Neuronal stem cell (in vitro differentiated cells): ENCODE results near the gene MMADHC.

Experiments
- DNase-seq: peaks from one replicate; pipeline ENCODE4 v3.0.0-alpha.2; 2013; ENCODE audit warnings: low spot score
- H2AFZ ChIP-seq: one replicate; pipeline ENCODE4 v1.6.1; 2013; ENCODE audit warnings: mild to moderate bottlenecking, low read length, inconsistent platforms
- H2AK5ac ChIP-seq: 2 replicates; pipeline ENCODE4 v1.6.1; 2013; ENCODE audit warnings: low read depth, mild to moderate bottlenecking, inconsistent platforms, low read length, moderate library complexity, mixed read lengths
- H2BK120ac ChIP-seq: 2 replicates; pipeline ENCODE4 v1.6.1; 2013; ENCODE audit warnings: low read depth, mild to moderate bottlenecking, inconsistent platforms, low read length, moderate library complexity, mixed read lengths
- H2BK12ac ChIP-seq: one replicate; pipeline ENCODE4 v1.6.1; 2013; ENCODE audit warnings: low read length, inconsistent platforms
- H2BK15ac ChIP-seq: 2 replicates; pipeline ENCODE4 v1.6.1; 2013; ENCODE audit warnings: mild to moderate bottlenecking, low read length, inconsistent platforms, mixed read lengths
- H2BK5ac ChIP-seq: one replicate; pipeline ENCODE4 v1.6.1; 2013; ENCODE audit warnings: inconsistent platforms, mild to moderate bottlenecking, low read length, moderate library complexity
- H3K14ac ChIP-seq: one replicate; pipeline ENCODE4 v1.6.1; 2013; ENCODE audit warnings: low read length, inconsistent platforms
- H3K18ac ChIP-seq: 2 replicates; pipeline ENCODE4 v1.6.1; 2013; ENCODE audit warnings: low read length, inconsistent platforms
- H3K23ac ChIP-seq: 2 replicates; pipeline ENCODE4 v1.6.1; 2013; ENCODE audit warnings: low read depth, mild to moderate bottlenecking, mixed read lengths, low read length, inconsistent platforms; ENCODE audit not compliant: poor library complexity
- H3K27ac ChIP-seq: replicated peaks from 3 replicates; pipeline ENCODE4 v1.5.1; 2013; ENCODE audit warnings: low read length, inconsistent platforms
- H3K27me3 ChIP-seq, 3 experiments: 2 replicates each; pipeline ENCODE4 v1.6.1; 2013; ENCODE audit warnings: low read length in 3 of 3, mild to moderate bottlenecking in 2 of 3, inconsistent platforms in 1 of 3, low read depth in 1 of 3, mixed read lengths in 1 of 3, moderate library complexity in 1 of 3; ENCODE audit not compliant: control insufficient read depth in 3 of 3, insufficient read depth in 3 of 3
- H3K36me3 ChIP-seq, 2 donors: replicated peaks in 1 of 2; 2 replicates each; pipeline ENCODE4 v1.6.1; 2013; ENCODE audit warnings: low read length in 2 of 2; ENCODE audit not compliant: control insufficient read depth in 2 of 2, insufficient read depth in 2 of 2
- H3K4ac ChIP-seq: 2 replicates; pipeline ENCODE4 v1.6.1; 2013; ENCODE audit warnings: inconsistent platforms, mild to moderate bottlenecking, low read length, moderate library complexity
- H3K4me1 ChIP-seq, 2 donors: 1 replicate in 1 of 2; 2 replicates in 1 of 2; pipeline ENCODE4 v1.6.1; 2013; ENCODE audit warnings: low read length in 2 of 2, low read depth in 1 of 2; ENCODE audit not compliant: control insufficient read depth in 2 of 2, insufficient read depth in 1 of 2
- H3K4me2 ChIP-seq: one replicate; pipeline ENCODE4 v1.6.1; 2013; ENCODE audit warnings: mild to moderate bottlenecking, low read length, inconsistent platforms; ENCODE audit not compliant: insufficient read depth, poor library complexity, severe bottlenecking
- H3K4me3 ChIP-seq, 2 donors: 2 replicates each; pipeline ENCODE4 v1.5.1; 2013; ENCODE audit warnings: low read length in 2 of 2, mild to moderate bottlenecking in 2 of 2, inconsistent platforms in 1 of 2, moderate library complexity in 1 of 2
- H3K79me1 ChIP-seq: one replicate; pipeline ENCODE4 v1.6.1; 2013; ENCODE audit warnings: low read depth, mild to moderate bottlenecking, inconsistent platforms, low read length, moderate library complexity
- H3K9ac ChIP-seq: one replicate; pipeline ENCODE4 v1.6.1; 2013; ENCODE audit warnings: mild to moderate bottlenecking, low read depth, low read length, inconsistent platforms; ENCODE audit not compliant: poor library complexity
- H3K9me3 ChIP-seq, 2 donors: replicated peaks in 1 of 2; 2 replicates each; pipeline versions ENCODE3 to v1.6.1; 2013; ENCODE audit warnings: low read length in 2 of 2, mild to moderate bottlenecking in 2 of 2, inconsistent platforms in 1 of 2, low read depth in 1 of 2, mixed read lengths in 1 of 2, moderate library complexity in 1 of 2; ENCODE audit not compliant: control insufficient read depth in 2 of 2, insufficient read depth in 1 of 2
- H4K8ac ChIP-seq: one replicate; pipeline ENCODE4 v1.6.1; 2013; ENCODE audit warnings: low read depth, mild to moderate bottlenecking, inconsistent platforms, low read length, moderate library complexity
- H4K91ac ChIP-seq: one replicate; pipeline ENCODE4 v1.6.1; 2013; ENCODE audit warnings: low read length, low read depth, mild to moderate bottlenecking, inconsistent platforms; ENCODE audit not compliant: poor library complexity
- WGBS, 2 donors: extraction: QIAGEN DNeasy Blood & Tissue Kit; methylation state at CpG; one replicate each; pipeline ENCODE4 v1.1.7; 2013; ENCODE audit warnings: missing lambda C conversion rate in 2 of 2, mixed read lengths in 1 of 2; ENCODE audit not compliant: insufficient read length in 2 of 2, insufficient replicate concordance in 1 of 2; ENCODE audit errors: extremely low coverage in 2 of 2; 5-methylcytosine and 5-hydroxymethylcytosine counted together

Gene MMADHC

DNA sequence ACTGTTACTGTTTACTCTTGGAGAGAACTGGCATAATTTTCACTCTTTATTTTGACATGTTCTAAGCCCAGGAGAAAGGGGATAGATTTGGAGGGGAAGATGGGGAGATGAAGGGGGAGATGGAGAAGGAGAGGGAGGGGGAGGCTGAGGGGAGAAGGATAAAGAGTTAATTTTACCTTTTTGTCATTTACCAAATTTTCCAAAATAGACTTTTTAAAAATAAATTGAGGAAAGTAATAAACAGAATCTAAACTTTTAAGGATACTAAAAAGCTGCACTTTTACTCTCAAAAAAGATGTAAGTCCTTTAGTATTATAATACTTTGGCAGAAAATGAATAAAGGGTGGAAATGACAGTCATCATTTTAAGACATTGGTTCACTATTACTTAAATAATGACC, 12.3 kb downstream of the MMADHC start:
- no peak overlapping the region for H3K18ac ChIP-seq
- H3K14ac ChIP-seq = no peak overlapping the region
- no peak overlapping the region for H3K23ac ChIP-seq
- H2BK5ac ChIP-seq = no peak overlapping the region
- DNase-seq = no peak
- H3K27ac ChIP-seq = no peak overlapping the region
- H3K4me1 ChIP-seq = no peaks in the 10 kb centered on the region
- H4K8ac ChIP-seq = no peak overlapping the region
- H3K27me3 ChIP-seq = no peaks in the 10 kb centered on the region
- no peak overlapping the region for H2BK120ac ChIP-seq
- no peaks in the 10 kb centered on the region for H3K9me3 ChIP-seq
- no peak overlapping the region for H3K4me3 ChIP-seq
- H2BK15ac ChIP-seq = no peak overlapping the region
- no peaks in the 10 kb centered on the region for H3K79me1 ChIP-seq
- H3K4me2 ChIP-seq = no peak overlapping the region
- no peak overlapping the region for H2BK12ac ChIP-seq
- H3K9ac ChIP-seq = no peak overlapping the region
- no peak overlapping the region for H2AK5ac ChIP-seq
- H3K4ac ChIP-seq = no peak overlapping the region
- peaks cover 5 to 99% of the 10 kb centered on the region in 2 donors for H3K36me3 ChIP-seq
- H4K91ac ChIP-seq = no peak overlapping the region
- H2AFZ ChIP-seq = no peak overlapping the region

GRCh38 chr2:149573760-149574159, 13.8 kb downstream of the MMADHC start:
- H3K36me3 ChIP-seq = peaks cover 4 to 99% of the 10 kb centered on the region in 2 donors
- no peak overlapping the region for H3K4me2 ChIP-seq
- H3K79me1 ChIP-seq = no peaks in the 10 kb centered on the region

GRCh38 chr2:149572102-149572953, 15.2 kb downstream of the MMADHC start:
- WGBS, 2 donors = no CpG with 5 or more reads among the region's 6 CpGs
- Histone ChIP-seq H3K79me1 (no peaks in the 10 kb centered on the region), H3K4me1 (no peaks in the 10 kb centered on the region), H2BK15ac (no peak overlapping the region), H3K4ac (no peak overlapping the region), H2AFZ (no peak overlapping the region), H2BK5ac (no peak overlapping the region), H3K4me3 (no peak overlapping the region), H3K23ac (no peak overlapping the region), H3K14ac (no peak overlapping the region), H3K4me2 (no peak overlapping the region), H4K8ac (no peak overlapping the region), H3K36me3 (peaks cover 7 to 99% of the 10 kb centered on the region in 2 donors), H2BK120ac (no peak overlapping the region), H3K18ac (no peak overlapping the region), H2BK12ac (no peak overlapping the region), H3K27ac (no peak overlapping the region), H4K91ac (no peak overlapping the region), H2AK5ac (no peak overlapping the region), H3K27me3 (no peaks in the 10 kb centered on the region), H3K9me3 (no peaks in the 10 kb centered on the region), H3K9ac (no peak overlapping the region)
- no peak for DNase-seq

More at GRCh38 chr2:149573760-149574159, 13.8 kb downstream of the MMADHC start:
- H3K9ac ChIP-seq = no peak overlapping the region
- no peaks in the 10 kb centered on the region for H3K27me3 ChIP-seq
- H2BK12ac ChIP-seq = no peak overlapping the region
- no peak overlapping the region for H3K18ac ChIP-seq
- H3K9me3 ChIP-seq = no peaks in the 10 kb centered on the region
- no peak overlapping the region for H3K14ac ChIP-seq
- DNase-seq = no peak
- H2AK5ac ChIP-seq = no peak overlapping the region
- H3K4me3 ChIP-seq = no peak overlapping the region
- no peak overlapping the region for H2BK120ac ChIP-seq
- H2BK5ac ChIP-seq = no peak overlapping the region
- H3K23ac ChIP-seq = no peak overlapping the region
- WGBS, 2 donors = no CpG with 5 or more reads among the region's 2 CpGs
- H4K91ac ChIP-seq = no peak overlapping the region
- H3K4ac ChIP-seq = no peak overlapping the region
- H4K8ac ChIP-seq = no peak overlapping the region
- no peak overlapping the region for H2AFZ ChIP-seq
- H3K4me1 ChIP-seq = no peaks in the 10 kb centered on the region
- H2BK15ac ChIP-seq = no peak overlapping the region
- H3K27ac ChIP-seq = no peak overlapping the region

- Histone ChIP-seq H2BK12ac (no peak overlapping the region), H3K9ac (no peak overlapping the region), H2BK15ac (no peak overlapping the region), H3K23ac (no peak overlapping the region), H4K8ac (no peak overlapping the region), H2BK5ac (no peak overlapping the region), H3K18ac (no peak overlapping the region), H3K4me2 (no peak overlapping the region), H4K91ac (no peak overlapping the region), H3K14ac (no peak overlapping the region), H3K4ac (no peak overlapping the region), H3K36me3 (peaks cover 7 to 72% of the 10 kb centered on the region in 2 donors), H2AK5ac (no peak overlapping the region), H3K79me1 (no peaks in the 10 kb centered on the region), H2AFZ (no peak overlapping the region), H2BK120ac (no peak overlapping the region), H3K27ac (no peak overlapping the region), H3K4me3 (no peak overlapping the region), H3K9me3 (no peaks in the 10 kb centered on the region), H3K27me3 (no peaks in the 10 kb centered on the region), H3K4me1 (no peaks in the 10 kb centered on the region)
- no CpG with 5 or more reads among the region's 3 CpGs for WGBS, 2 donors
- no peak for DNase-seq
Measured at GRCh38 chr2:149568138-149568537, 19.4 kb downstream of the MMADHC start.
